PC-3 (cell line): Measurements from ENCODE around the gene TNFRSF25. TPM values are rescaled to one million over a fixed set of nuclear protein-coding genes. Genes with fewer than 3 reads are reported as not detected.

ENCODE experiments used
- ATAC-seq: fragments of 200-7000 bp; cut with Tn5 transposase; 2 replicates; pipeline ENCODE4 v1.9.1; 2020; ENCODE audit warnings: mild to moderate bottlenecking, moderate library complexity
- BruUV-seq: library from RNA; stranded (reverse); fragments of 400-500 nt; replicated peaks from 2 replicates; lab custom pipeline; 2021; lab: Mats Ljungman, UMichigan
- CTCF ChIA-PET: fragments of 300-600 bp; sonication (Branson Sonifier 250); formaldehyde crosslinking; loops from one replicate; lab custom pipeline; 2022; ENCODE audit warnings: antibody characterized with exemption; lab: Charles Lee
- POLR2A ChIA-PET: fragments of 300-600 bp; sonication (Branson Sonifier 250); formaldehyde crosslinking; loops from one replicate; lab custom pipeline; 2022; ENCODE audit warnings: antibody characterized with exemption; ENCODE audit not compliant: unreplicated experiment; lab: Charles Lee
- DNase-seq: peaks from one replicate; pipeline ENCODE4 v3.0.0-alpha.2; 2015
- H2AFZ ChIP-seq: fragments of 300-600 bp; sonication (generic); 2 replicates; pipeline ENCODE4 v1.6.0; 2016; ENCODE audit warnings: antibody characterized with exemption, low read length
- H3F3A ChIP-seq: fragments of 300-600 bp; sonication (generic); one replicate; pipeline ENCODE4 v1.6.0; 2017; ENCODE audit warnings: antibody characterized with exemption, low read length, control low read depth, mild to moderate bottlenecking; ENCODE audit not compliant: unreplicated experiment
- H3K27ac ChIP-seq: fragments of 300-600 bp; sonication (generic); 2 replicates; pipeline ENCODE4 v1.5.1; 2016; ENCODE audit warnings: mild to moderate bottlenecking, low read length
- H3K27me3 ChIP-seq: fragments of 300-600 bp; sonication (generic); 2 replicates; pipeline ENCODE4 v1.6.1; 2016; ENCODE audit warnings: low read length, mixed read lengths
- H3K36me3 ChIP-seq: fragments of 300-600 bp; sonication (generic); 2 replicates; pipeline ENCODE4 v1.6.1; 2016; ENCODE audit warnings: low read depth, mixed run types, low read length, mixed read lengths
- H3K4me1 ChIP-seq: fragments of 300-600 bp; sonication (generic); 2 replicates; pipeline ENCODE4 v1.5.1; 2016; ENCODE audit warnings: low read length; ENCODE audit not compliant: insufficient read depth
- H3K4me2 ChIP-seq: fragments of 300-600 bp; sonication (generic); 2 replicates; pipeline ENCODE4 v1.6.0; 2016; ENCODE audit warnings: low read length
- H3K4me3 ChIP-seq: fragments of 300-600 bp; sonication (generic); 2 replicates; pipeline ENCODE4 v1.5.1; 2016; ENCODE audit warnings: mild to moderate bottlenecking, low read length, mixed read lengths
- H3K79me2 ChIP-seq: fragments of 300-600 bp; sonication (generic); 2 replicates; pipeline ENCODE4 v1.6.1; 2017; ENCODE audit warnings: low read length, mixed read lengths
- H3K9ac ChIP-seq: fragments of 300-600 bp; sonication (generic); 2 replicates; pipeline ENCODE4 v1.6.0; 2016; ENCODE audit warnings: mild to moderate bottlenecking, low read length
- H3K9me2 ChIP-seq: fragments of 300-600 bp; sonication (generic); replicated peaks from 2 replicates; pipeline ENCODE4 v1.6.1; 2016; ENCODE audit warnings: mixed run types, low read length, mixed read lengths
- H3K9me3 ChIP-seq: fragments of 300-600 bp; sonication (generic); 2 replicates; pipeline ENCODE4 v1.6.1; 2016; ENCODE audit warnings: low read length, mixed read lengths
- H4K20me1 ChIP-seq: fragments of 300-600 bp; sonication (generic); 2 replicates; pipeline ENCODE4 v1.6.1; 2016; ENCODE audit warnings: low read length, mixed read lengths
- EZH2 ChIP-seq: fragments of 300-600 bp; sonication (generic); IDR thresholded peaks from one replicate; pipeline ENCODE4 v1.6.1; 2017; ENCODE audit warnings: antibody characterized with exemption, mild to moderate bottlenecking, low read length; ENCODE audit not compliant: unreplicated experiment
- EZH2phosphoT487 ChIP-seq: fragments of 300-600 bp; sonication (generic); IDR thresholded peaks from 2 replicates; pipeline ENCODE4 v1.6.1; 2018; ENCODE audit warnings: mild to moderate bottlenecking, antibody characterized with exemption, low read length, borderline replicate concordance
- intact Hi-C: fragments of 100-400 bp; cut with micrococcal nuclease; formaldehyde crosslinking; loops from 2 replicates; pipeline ENCODE4 v1.9.0; 2023
- total RNA-seq: library from RNA; depleted of rRNA; stranded (reverse); fragments of >200 nt; gene quantifications from 2 replicates; pipeline ENCODE4 v1.2.3, GENCODE V29; 2014
- TF ChIP-seq, protein P1 (sequence below): fragments of 300-600 bp; sonication (generic); conservative IDR thresholded peaks from 2 replicates; pipeline ENCODE4 v1.5.1; 2017; ENCODE audit warnings: antibody characterized with exemption, low read depth, mild to moderate bottlenecking, low read length

Gene TNFRSF25
- total RNA-seq, 1 experiment from 2014 or later = 42.5 TPM

DNA sequence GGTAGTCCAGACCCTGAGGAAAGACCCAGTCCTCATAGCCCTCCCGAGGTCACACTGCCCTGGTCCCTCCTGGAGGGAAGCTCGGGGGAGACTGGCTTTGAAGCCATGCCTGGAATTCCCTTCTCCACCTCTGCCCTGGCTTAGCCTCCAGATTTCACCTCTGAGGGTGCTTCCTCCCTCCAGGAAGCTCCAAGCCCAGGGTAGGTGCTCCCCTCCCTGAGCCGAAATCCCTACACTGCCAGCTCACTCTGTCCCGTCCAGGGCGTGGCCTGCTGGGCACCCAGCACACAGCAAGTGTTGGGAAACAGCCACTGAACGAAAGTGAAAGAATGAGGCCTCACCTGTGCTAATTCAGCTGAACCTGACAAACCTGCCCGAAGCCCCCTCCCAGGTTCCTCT is 6.0 kb upstream of the TNFRSF25 start:
- H3K4me1 ChIP-seq = no peaks in the 10 kb centered on the region
- no TSS peak for BruUV-seq
- ATAC-seq (0 out of 2 replicates have a peak, but pooled peaks have one; percentile 8), DNase-seq (peak; percentile 46)
- no peak overlapping the region for H3K4me2 ChIP-seq
- no peak overlapping the region for H3K9ac ChIP-seq
- no peaks in the 10 kb centered on the region for H3F3A ChIP-seq
- no peaks in the 10 kb centered on the region for H3K9me2 ChIP-seq
- H4K20me1 ChIP-seq = no peaks in the 10 kb centered on the region
- intact Hi-C loops = no loop called here
- no peak overlapping the region for H2AFZ ChIP-seq
- no peak for TF ChIP-seq EZH2
- TF ChIP-seq EZH2phosphoT487 = no peak
- TF ChIP-seq, protein P1, sequence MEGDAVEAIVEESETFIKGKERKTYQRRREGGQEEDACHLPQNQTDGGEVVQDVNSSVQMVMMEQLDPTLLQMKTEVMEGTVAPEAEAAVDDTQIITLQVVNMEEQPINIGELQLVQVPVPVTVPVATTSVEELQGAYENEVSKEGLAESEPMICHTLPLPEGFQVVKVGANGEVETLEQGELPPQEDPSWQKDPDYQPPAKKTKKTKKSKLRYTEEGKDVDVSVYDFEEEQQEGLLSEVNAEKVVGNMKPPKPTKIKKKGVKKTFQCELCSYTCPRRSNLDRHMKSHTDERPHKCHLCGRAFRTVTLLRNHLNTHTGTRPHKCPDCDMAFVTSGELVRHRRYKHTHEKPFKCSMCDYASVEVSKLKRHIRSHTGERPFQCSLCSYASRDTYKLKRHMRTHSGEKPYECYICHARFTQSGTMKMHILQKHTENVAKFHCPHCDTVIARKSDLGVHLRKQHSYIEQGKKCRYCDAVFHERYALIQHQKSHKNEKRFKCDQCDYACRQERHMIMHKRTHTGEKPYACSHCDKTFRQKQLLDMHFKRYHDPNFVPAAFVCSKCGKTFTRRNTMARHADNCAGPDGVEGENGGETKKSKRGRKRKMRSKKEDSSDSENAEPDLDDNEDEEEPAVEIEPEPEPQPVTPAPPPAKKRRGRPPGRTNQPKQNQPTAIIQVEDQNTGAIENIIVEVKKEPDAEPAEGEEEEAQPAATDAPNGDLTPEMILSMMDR = no peak
- H3K27me3 ChIP-seq = no peaks in the 10 kb centered on the region
- ChIA-PET POLR2A (no interaction called here), CTCF (no interaction called here)
- H3K9me3 ChIP-seq = no peaks in the 10 kb centered on the region
- H3K79me2 ChIP-seq = no peaks in the 10 kb centered on the region
- peaks cover 41% of the 10 kb centered on the region for H3K36me3 ChIP-seq
- H3K4me3 ChIP-seq = no peak overlapping the region
- H3K27ac ChIP-seq = no peak overlapping the region

DNA sequence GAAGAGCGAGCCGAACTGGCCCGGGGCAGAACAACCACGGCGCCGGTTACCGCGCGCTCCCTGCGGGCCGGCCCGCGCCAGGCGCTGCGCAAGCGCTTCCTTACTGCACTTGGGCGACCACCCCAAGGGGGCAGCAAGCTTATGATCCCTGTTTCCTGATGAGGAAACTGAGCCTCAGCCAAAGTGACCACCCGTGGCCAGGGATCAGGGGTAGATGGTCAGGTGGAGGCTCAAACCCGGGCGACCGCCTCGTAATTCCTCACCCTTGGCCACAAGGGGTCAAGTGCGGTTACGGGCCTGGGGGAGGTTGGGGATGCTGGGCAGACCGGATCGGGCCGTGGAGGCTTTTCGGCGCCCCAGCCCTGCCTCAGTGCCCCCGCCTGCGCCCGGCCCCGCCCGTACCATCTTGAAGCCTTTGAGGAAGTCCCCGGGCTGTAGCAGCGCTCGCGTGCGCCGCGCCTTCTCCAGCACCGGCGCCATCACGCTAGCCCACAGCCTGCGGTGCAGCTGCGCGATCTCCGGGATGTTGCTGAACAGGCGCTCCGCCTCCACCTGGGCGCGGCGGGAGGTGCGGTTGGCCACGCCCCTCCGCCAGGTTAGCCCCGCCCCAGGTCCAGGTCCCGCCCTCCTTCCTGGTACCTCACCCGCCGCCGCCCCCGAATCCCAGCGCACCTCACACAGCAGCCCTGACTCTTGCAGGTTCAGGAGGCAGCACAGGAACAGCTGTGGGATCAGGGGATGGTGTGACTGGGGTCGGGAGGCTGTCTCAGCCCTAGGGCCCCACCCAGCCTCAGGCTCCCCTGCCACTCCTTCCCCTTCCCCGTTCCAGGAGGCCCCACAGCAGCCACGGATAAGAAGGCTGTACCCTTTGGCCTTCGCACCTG is 5.4 kb upstream of the TNFRSF25 start:
- Histone ChIP-seq H2AFZ (no peak overlapping the region), H3K4me3 (no peak overlapping the region), H4K20me1 (no peaks in the 10 kb centered on the region), H3K9ac (no peak overlapping the region), H3K9me2 (no peaks in the 10 kb centered on the region), H3K27me3 (no peaks in the 10 kb centered on the region), H3K36me3 (peaks cover 40% of the 10 kb centered on the region), H3K79me2 (no peaks in the 10 kb centered on the region), H3K27ac (no peak overlapping the region), H3K9me3 (no peaks in the 10 kb centered on the region), H3F3A (no peaks in the 10 kb centered on the region), H3K4me2 (no peak overlapping the region), H3K4me1 (no peaks in the 10 kb centered on the region)
- POLR2A ChIA-PET = no interaction called here
- intact Hi-C loops = no loop called here
- no TSS peak for BruUV-seq
- TF ChIP-seq EZH2phosphoT487 = no peak
- TF ChIP-seq EZH2 = no peak
- TF ChIP-seq, protein P1 = no peak
- DNase-seq = no peak
- ATAC-seq = no peak
- CTCF ChIA-PET = no interaction called here
